ENCODE results near the gene ZNF48.
"Not testable (repeated sequence)": the region's sequence is repeated elsewhere in the genome, so short reads cannot be mapped to it uniquely, and the experiment has no call there.

The ZNF48 gene

GRCh38 chr16:30378236-30379157 lies 16.7 kb upstream of the ZNF48 start:
- peak; percentile 98 for DNase-seq

- no peak for DNase-seq
Measured at GRCh38 chr16:30379158-30379783, 15.9 kb upstream of the ZNF48 start.

- no peak for DNase-seq
Measured at GRCh38 chr16:30380072-30380802, 15.0 kb upstream of the ZNF48 start.

- DNase-seq = no peak
Measured at GRCh38 chr16:30380803-30381208, 14.4 kb upstream of the ZNF48 start.

GRCh38 chr16:30381291-30382041 lies 13.8 kb upstream of the ZNF48 start:
- DNase-seq = no peak

GRCh38 chr16:30382111-30382881 lies 12.9 kb upstream of the ZNF48 start, which contains the start of gene SEPTIN1:
Gene SEPTIN1, minus strand, starts transcription at chr16:30382561. Its CDS starts 19 bp downstream, at chr16:30382542.
- no peak for DNase-seq

- no peak for DNase-seq
Measured at GRCh38 chr16:30383521-30383920, 11.7 kb upstream of the ZNF48 start.

- DNase-seq = no peak
Measured at GRCh38 chr16:30394592-30395154, 547 bp upstream of the ZNF48 start.

- DNase-seq = no peak
Measured at GRCh38 chr16:30395992-30396585, 869 bp downstream of the ZNF48 start.

GRCh38 chr16:30396627-30397026 lies 1.4 kb downstream of the ZNF48 start:
- DNase-seq = not testable (repeated sequence)

- DNase-seq = no peak
Measured at GRCh38 chr16:30397056-30397455, 1.8 kb downstream of the ZNF48 start.

GRCh38 chr16:30397776-30398660 lies 2.8 kb downstream of the ZNF48 start:
- DNase-seq = no peak

- no peak for DNase-seq
Measured at GRCh38 chr16:30398661-30399434, 3.6 kb downstream of the ZNF48 start.

- DNase-seq = no peak
Measured at GRCh38 chr16:30399435-30400186, 4.4 kb downstream of the ZNF48 start.

- no peak for DNase-seq
Measured at GRCh38 chr16:30401768-30402425, 6.7 kb downstream of the ZNF48 start.

- DNase-seq = no peak
Measured at GRCh38 chr16:30406795-30407101, 11.5 kb downstream of the ZNF48 start.

GRCh38 chr16:30407102-30407803 lies 12.0 kb downstream of the ZNF48 start, which contains the start of gene ZNF771:
Gene ZNF771, plus strand, starts transcription at chr16:30407606. Its CDS starts 448 bp downstream, at chr16:30408054.
- peak; percentile 81 for DNase-seq
